ENCODE data around the gene UNC5C.

The UNC5C gene

DNA sequence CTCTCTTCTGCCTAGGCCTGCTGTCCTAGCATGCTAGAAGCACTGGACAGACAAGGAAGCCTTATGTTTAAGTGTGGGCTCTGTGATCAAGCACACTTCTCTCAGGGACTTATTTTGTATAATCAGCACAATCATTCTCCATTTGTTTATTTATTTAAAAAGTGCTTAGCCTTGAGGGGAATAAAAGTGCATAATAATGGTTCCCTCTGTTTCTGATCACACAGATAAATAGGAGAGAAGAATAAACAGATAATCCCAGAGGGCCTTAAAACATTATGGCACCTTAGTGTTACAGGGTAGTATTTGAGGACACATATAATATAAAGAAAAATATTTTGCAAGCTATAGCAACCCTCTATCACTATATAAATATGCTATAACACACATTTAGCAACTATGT is 146.5 kb downstream of the UNC5C start:
- CTCF ChIA-PET, result no interaction called here
- DNase-seq (ENCODE audit: extremely low spot score), result no peak
- no peak for TF ChIP-seq SUZ12 (IDR thresholded peaks at IDR 0.05)
- TF ChIP-seq L3MBTL2 (conservative IDR thresholded peaks at IDR 0.05), result no peak
- TF ChIP-seq ARNT (IDR thresholded peaks at IDR 0.05), result no peak
- TF ChIP-seq, protein P1, sequence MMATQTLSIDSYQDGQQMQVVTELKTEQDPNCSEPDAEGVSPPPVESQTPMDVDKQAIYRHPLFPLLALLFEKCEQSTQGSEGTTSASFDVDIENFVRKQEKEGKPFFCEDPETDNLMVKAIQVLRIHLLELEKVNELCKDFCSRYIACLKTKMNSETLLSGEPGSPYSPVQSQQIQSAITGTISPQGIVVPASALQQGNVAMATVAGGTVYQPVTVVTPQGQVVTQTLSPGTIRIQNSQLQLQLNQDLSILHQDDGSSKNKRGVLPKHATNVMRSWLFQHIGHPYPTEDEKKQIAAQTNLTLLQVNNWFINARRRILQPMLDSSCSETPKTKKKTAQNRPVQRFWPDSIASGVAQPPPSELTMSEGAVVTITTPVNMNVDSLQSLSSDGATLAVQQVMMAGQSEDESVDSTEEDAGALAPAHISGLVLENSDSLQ (IDR thresholded peaks at IDR 0.05), result no peak
- TF ChIP-seq BHLHE40 (IDR thresholded peaks at IDR 0.05; ENCODE audit: borderline replicate concordance), result no peak
- TF ChIP-seq ZNF384 (IDR thresholded peaks at IDR 0.05), result no peak
- TF ChIP-seq FOXA1 (IDR thresholded peaks at IDR 0.05), result no peak
- no peak for TF ChIP-seq FOXK2 (IDR thresholded peaks at IDR 0.05)
- TF ChIP-seq ELF4 (IDR thresholded peaks at IDR 0.05), result no peak
- POLR2A ChIA-PET, result no interaction called here

DNA sequence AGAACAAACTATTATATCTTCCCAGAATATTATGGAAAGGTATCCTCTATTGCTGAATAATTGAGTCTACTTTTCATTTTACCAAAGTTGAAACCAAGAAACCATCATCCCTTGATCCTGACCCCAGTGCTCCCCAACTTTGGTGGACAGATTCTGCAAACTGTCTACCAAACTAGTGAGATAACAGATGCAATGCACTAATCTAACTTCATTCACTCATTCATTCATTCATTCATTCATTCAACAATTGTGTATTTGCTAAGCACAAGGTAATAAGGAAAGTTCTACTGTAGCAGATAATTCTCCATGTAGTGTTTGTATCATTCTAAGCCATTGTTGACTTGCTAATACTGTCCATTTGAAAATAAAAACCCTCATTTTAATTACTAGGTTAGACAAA is 150.6 kb downstream of the UNC5C start:
- TF ChIP-seq TARDBP (IDR thresholded peaks at IDR 0.05), result no peak
- ChIA-PET POLR2A (no interaction called here), CTCF (no interaction called here)
- DNase-seq (ENCODE audit: extremely low spot score), result no peak

DNA sequence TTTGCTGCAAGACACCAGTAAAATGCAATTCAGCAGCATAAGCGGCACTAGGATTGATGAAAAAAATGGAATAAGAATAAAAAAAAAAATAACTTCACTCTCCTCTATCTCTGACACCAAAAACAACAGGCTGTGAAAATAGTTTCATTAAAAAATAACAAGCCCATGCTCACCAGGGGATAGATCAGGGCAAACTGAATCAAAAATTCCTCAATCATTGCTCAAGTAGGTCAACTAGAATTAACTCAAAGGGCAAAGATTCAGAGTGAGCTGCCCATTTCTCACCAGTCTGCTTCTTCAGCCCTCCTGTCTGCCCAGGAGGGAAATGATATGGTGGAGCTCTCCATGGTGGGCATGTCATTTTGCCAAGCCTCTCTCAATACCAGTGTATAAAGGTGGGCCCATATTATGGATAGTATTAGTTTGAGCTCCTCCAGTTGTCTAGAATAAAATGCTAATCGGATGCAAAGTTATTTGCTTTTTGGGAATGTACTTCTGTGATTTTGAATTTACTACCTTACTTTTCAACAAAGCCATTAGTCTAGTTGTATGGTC is 153.9 kb downstream of the UNC5C start:
- CTCF ChIA-PET, result interaction anchor here (0.7 kb wide), 1 partner anchor 1013 kb away, joined by 5 read pairs; no protein-coding TSS in a partner anchor
- POLR2A ChIA-PET, result no interaction called here
- DNase-seq (ENCODE audit: extremely low spot score), result no peak
- TF ChIP-seq TARDBP (IDR thresholded peaks at IDR 0.05), result no peak
- no peak for TF ChIP-seq CTBP1 (IDR thresholded peaks at IDR 0.05; ENCODE audit: borderline replicate concordance)
- no peak for TF ChIP-seq SP1 (IDR thresholded peaks at IDR 0.05)
- TF ChIP-seq ARNT (IDR thresholded peaks at IDR 0.05), result no peak
- no peak for TF ChIP-seq SUZ12 (IDR thresholded peaks at IDR 0.05)
- TF ChIP-seq LEF1 (IDR thresholded peaks at IDR 0.05; ENCODE audit: borderline replicate concordance), result no peak
- TF ChIP-seq, protein P1 (IDR thresholded peaks at IDR 0.05), result no peak
- TF ChIP-seq ZNF384 (IDR thresholded peaks at IDR 0.05), result no peak
- no peak for TF ChIP-seq L3MBTL2 (conservative IDR thresholded peaks at IDR 0.05)
- no peak for TF ChIP-seq ELF4 (IDR thresholded peaks at IDR 0.05)
- no peak for TF ChIP-seq NFRKB (IDR thresholded peaks at IDR 0.05)
- TF ChIP-seq FOXM1 (IDR thresholded peaks at IDR 0.05; ENCODE audit: borderline replicate concordance), result no peak
- no peak for TF ChIP-seq BHLHE40 (IDR thresholded peaks at IDR 0.05; ENCODE audit: borderline replicate concordance)
- no peak for TF ChIP-seq FOXA1 (IDR thresholded peaks at IDR 0.05)
- no peak for TF ChIP-seq HDGF (IDR thresholded peaks at IDR 0.05; ENCODE audit: borderline replicate concordance)
- TF ChIP-seq FOXK2 (IDR thresholded peaks at IDR 0.05), result no peak

DNA sequence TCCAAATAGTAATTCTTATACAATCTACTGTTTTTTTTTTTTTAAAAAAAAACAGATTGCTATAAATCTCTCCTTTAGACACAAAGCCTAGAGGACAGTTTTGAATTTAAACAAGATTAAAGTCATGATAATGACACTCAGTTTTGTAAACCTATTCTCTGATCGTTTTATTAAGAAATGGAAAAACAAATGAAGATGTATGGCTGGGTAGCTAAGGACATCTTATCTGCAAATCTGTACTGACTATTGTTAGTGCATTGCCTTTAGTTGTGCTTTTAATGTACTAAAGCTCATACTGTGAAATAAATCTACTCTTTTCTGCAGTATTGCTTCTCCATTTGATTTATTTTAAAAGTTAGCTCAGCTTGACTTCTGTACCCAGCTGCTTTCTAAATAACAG is 155.0 kb downstream of the UNC5C start:
- POLR2A ChIA-PET, result no interaction called here
- TF ChIP-seq L3MBTL2 (conservative IDR thresholded peaks at IDR 0.05), result no peak
- TF ChIP-seq ZNF384 (IDR thresholded peaks at IDR 0.05), result peak; percentile 68; the same call in 1 of the 2 replicates
- no peak for TF ChIP-seq LEF1 (IDR thresholded peaks at IDR 0.05; ENCODE audit: borderline replicate concordance)
- TF ChIP-seq ELF4 (IDR thresholded peaks at IDR 0.05), result no peak
- no peak for TF ChIP-seq ARNT (IDR thresholded peaks at IDR 0.05)
- TF ChIP-seq SUZ12 (IDR thresholded peaks at IDR 0.05), result no peak
- TF ChIP-seq NFRKB (IDR thresholded peaks at IDR 0.05), result no peak
- peak; percentile 48; the same call in 1 of the 2 replicates for TF ChIP-seq CTBP1 (IDR thresholded peaks at IDR 0.05; ENCODE audit: borderline replicate concordance)
- no peak for TF ChIP-seq HDGF (IDR thresholded peaks at IDR 0.05; ENCODE audit: borderline replicate concordance)
- no peak for TF ChIP-seq FOXK2 (IDR thresholded peaks at IDR 0.05)
- TF ChIP-seq, protein P1 (IDR thresholded peaks at IDR 0.05), result peak; percentile 84
- no peak for TF ChIP-seq FOXM1 (IDR thresholded peaks at IDR 0.05; ENCODE audit: borderline replicate concordance)
- CTCF ChIA-PET, result no interaction called here
- no peak for DNase-seq (ENCODE audit: extremely low spot score)

DNA sequence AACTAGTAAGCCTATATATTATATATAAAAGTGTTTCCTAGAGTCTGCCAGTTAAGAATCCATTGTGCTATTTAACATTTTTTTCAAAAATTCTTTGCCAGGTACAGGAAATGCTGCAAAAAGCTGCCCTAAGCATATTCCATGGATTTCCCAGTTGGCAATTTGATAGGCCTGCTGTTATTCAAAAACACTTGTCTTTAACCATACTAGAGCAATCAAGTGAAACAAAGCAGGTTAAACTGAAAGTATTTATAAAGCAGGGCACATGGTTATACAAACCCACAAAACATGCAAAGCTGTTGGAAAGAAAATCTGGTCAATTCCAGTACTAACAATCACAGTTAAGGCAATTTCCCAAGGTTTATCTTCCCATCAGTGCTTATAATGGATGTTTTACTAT is 159.9 kb downstream of the UNC5C start:
- no peak for DNase-seq (ENCODE audit: extremely low spot score)
- TF ChIP-seq CTBP1 (IDR thresholded peaks at IDR 0.05; ENCODE audit: borderline replicate concordance), result no peak
- TF ChIP-seq BHLHE40 (IDR thresholded peaks at IDR 0.05; ENCODE audit: borderline replicate concordance), result no peak
- TF ChIP-seq TARDBP (IDR thresholded peaks at IDR 0.05), result no peak
- no peak for TF ChIP-seq ARNT (IDR thresholded peaks at IDR 0.05)
- TF ChIP-seq HDGF (IDR thresholded peaks at IDR 0.05; ENCODE audit: borderline replicate concordance), result no peak
- TF ChIP-seq LEF1 (IDR thresholded peaks at IDR 0.05; ENCODE audit: borderline replicate concordance), result no peak
- TF ChIP-seq, protein P1 (IDR thresholded peaks at IDR 0.05), result no peak
- TF ChIP-seq NFRKB (IDR thresholded peaks at IDR 0.05), result no peak
- POLR2A ChIA-PET, result no interaction called here
- CTCF ChIA-PET, result no interaction called here

DNA sequence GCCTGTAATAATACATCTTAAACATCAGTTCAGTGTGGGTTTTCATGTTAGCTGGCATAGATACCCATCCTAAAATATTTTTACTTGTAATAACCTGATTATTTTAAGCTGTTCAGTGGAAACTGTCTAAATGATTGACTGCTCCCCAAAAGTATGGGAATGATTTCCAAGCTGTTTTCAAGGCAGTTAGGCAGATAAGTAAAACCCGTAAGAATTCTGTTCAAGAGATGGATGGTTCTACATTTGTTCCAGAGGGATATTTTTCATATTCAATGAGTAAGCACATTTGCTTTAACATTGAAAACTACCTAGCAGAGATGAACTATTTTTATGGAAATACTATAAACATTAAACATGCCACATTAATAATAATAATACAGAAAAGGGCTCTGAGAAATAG is 161.1 kb downstream of the UNC5C start:
- ChIA-PET POLR2A (no interaction called here), CTCF (no interaction called here)
- TF ChIP-seq SP1 (IDR thresholded peaks at IDR 0.05) (no peak), CTBP1 (IDR thresholded peaks at IDR 0.05; ENCODE audit: borderline replicate concordance) (no peak)
- no peak for DNase-seq (ENCODE audit: extremely low spot score)

Measured in HEK293T (cell line).